Iris pigment epithelial cell (primary cell): ENCODE results near the gene ZNF331.

Experiments
- DNase-seq: peaks from one replicate; pipeline ENCODE4 v3.0.0-alpha.2; 2011; ENCODE audit warnings: low read depth

ZNF331 gene

DNA sequence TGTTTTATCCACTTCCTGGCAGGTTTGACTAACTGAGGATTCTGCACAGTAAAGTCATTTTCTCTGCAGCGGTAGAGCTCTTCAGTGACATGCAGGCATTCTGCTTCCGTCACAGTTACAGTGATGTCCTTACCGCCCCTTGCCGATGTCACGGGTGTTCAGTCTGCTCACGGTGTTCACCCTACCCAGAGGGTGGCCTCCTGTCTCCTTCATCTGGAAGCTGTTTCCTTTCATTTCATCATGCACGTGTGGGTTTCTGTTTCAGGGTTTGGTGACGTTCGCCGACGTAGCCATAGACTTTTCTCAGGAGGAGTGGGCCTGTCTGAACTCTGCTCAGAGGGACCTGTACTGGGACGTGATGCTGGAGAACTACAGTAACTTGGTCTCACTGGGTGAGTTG, 33.4 kb downstream of the ZNF331 start:
- DNase-seq = no peak

DNA sequence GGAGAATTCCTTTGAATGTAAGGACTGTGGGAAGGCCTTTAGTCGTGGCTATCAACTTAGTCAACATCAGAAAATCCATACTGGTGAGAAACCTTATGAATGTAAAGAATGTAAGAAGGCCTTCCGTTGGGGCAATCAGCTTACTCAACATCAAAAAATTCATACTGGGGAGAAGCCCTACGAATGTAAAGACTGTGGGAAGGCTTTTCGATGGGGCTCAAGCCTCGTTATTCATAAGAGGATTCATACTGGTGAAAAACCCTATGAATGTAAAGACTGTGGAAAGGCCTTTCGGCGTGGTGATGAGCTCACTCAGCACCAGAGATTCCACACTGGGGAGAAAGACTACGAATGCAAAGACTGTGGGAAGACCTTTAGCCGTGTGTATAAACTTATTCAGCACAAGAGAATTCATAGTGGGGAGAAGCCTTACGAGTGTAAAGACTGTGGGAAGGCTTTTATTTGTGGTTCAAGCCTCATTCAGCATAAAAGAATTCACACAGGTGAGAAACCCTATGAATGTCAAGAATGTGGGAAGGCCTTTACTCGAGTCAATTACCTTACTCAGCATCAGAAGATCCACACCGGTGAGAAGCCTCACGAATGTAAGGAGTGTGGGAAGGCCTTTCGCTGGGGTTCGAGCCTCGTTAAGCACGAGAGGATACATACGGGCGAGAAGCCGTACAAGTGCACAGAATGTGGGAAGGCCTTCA, 39.2 kb downstream of the ZNF331 start:
- DNase-seq = no peak

DNA sequence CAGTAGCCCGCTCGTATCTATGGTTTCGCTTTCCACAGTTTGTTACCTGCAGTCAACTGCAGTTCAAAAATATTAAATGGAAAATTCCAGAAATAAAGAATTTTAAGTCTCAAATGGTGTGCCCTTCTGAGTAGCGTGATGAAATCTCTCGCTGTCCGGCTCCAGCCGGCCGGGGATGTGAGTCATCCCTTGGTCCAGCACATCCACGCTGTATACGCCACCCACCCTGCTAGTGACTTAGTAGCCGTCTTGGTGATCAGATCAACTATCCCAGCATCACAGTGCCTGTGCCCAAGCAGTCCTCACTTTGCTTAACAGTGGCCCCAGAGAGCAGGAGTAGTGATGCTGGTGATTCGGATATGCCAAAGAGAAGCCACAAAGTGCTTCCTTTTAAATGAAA, 40.0 kb downstream of the ZNF331 start:
- no peak for DNase-seq

DNA sequence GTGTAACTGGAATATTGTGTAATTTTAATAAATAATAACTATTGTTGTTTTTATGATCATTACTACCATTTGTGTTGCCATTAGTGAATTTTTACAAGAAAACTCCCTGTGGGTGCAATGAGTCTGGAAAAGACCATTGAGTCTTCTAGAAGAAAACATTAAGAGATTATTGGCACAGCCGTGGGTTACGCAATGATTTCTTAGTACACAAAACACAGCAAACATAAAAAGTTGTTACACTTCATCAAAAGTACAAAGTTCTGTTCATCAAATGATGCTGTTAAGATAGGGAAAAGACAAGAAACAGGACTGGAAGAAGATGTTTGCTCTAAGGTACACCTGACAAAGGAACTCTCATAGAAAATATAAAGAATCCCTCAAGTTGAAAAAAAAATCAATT, 41.6 kb downstream of the ZNF331 start:
- no peak for DNase-seq

DNA sequence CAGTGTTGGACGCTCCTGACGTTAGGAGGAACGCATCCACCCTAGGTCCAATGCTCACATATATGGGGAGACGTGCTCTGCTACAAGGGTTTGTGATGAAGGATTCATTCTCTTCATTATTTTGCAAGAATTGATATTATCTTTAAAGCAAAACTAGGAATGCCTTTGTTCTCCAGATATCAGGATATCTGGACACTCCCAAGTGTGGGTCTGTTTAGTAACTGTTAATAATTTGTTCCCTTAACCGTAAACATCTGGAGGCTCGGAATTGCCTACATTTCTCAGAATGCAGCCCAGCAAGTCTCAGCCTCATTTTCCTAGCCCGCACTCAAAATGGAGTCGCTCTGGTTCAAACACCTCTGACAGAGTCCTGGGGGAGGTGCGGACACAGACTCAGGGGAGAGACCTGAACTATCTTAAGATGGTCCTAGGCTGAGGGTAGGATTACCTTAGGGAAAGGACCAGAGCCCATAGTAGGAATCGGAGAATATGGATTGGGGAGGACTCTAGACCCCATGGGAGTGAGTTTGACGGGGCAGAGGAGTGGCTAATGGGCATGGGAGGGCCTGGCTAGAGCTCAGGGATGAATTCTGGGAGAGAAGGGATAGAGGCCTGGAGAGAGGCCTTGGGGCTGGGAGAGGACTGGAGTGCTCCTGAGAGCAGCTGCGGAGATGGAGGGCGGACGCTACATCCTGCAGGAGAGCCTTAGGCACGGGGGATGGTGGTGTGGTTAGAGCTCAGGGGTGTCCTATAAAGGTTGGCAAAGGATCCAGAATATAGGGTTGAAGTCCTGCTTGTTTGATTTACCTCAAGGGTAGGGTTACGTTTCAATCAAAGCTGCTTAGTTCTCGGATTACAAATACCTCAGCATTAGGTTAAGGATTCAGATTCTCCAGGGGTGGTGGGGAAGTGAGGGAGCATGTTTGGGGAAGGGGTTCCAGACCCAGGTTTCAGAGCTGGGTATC, 43.2 kb downstream of the ZNF331 start:
- no peak for DNase-seq

DNA sequence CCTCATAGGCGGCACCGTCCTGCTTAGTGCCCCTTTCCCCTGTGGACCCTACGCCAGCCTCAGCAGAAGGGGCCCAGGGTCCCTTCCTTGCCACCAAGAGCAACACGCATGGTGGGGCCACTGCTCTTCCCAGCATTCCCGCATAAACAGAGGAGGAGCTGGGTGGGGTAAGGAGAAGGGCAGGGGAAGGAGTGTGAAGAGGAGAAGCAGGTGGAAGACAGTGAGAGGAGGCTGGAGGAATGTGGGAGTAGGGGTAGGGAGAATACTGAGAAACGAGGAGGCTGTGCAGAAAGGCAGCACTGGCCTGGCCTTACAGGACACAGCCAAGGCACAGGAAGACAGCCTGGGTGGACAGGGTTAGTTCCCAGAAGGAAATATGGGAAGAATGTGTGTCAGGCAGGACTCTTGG, 43.9 kb downstream of the ZNF331 start:
- DNase-seq = no peak

DNA sequence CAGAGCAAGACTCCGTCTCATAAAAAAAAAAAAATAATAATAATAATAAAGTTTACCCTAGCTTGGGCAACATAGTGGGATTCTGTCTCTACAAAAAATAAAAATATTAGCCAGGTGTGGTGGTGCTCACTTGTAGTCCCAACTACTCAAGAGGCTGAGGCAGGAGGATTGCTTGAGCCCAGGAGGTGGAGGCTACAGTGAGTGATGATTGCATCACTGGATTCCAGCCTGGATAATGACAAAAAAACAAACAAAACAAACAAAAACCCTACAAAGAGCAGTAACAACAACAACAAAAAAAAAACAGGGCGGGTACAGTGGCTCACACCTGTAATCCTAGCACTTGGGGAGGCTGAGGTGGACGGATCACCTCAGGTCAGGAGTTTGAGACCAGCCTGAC, 45.2 kb downstream of the ZNF331 start:
- DNase-seq = no peak

DNA sequence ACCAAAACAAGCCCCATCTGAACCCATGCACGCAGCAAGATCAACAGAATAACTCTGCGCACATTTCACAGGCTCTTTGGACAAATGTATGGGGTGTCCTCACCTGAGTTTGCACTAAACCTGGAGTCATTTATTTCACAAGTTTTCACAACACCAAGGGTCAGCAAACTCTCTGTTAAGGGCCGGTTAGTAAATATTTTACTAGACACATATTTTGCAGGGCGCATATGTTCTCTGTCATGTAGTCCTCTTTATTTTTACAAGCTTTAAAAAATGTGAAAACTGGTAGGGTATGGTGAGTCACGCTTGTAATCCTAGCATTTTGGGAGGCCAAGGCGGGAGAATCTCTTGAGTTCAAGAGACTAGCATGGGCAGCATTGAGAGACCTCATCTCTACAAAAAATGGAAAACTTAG, 48.3 kb downstream of the ZNF331 start:
- no peak for DNase-seq

DNA sequence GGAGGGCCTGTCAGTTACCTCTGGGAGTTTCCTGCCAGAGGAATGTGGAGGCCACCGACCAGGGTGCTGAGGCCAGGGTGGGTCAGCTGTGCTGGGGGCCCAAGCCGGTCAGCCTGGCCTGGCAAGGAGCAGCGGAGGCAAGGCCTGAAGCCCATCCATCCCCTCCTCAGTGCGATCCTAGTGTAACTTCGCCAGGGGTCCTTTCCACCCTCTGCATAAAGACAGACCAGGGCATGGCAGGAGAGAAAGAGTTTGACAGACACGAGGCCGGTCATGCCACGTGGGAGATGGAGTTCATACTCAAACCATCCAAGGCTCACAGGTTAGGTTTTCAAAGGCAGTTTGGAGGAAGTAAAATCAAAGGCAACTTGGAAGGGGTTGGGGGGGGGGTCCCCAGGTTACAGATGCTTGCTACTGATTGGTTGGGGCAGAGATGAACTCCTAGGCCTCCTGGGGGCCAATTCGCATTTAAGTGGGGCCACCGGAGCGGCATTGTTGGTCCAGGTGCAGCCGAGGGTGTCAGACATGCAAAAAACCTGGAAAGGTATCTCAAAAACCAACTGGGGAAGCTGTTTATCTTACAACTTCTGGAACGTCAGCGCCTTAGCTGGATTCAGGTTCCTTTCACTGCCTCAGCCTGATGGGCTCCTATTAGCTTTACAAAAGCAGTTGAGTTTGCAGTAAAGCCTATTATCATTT, 57.0 kb downstream of the ZNF331 start:
- no peak for DNase-seq

DNA sequence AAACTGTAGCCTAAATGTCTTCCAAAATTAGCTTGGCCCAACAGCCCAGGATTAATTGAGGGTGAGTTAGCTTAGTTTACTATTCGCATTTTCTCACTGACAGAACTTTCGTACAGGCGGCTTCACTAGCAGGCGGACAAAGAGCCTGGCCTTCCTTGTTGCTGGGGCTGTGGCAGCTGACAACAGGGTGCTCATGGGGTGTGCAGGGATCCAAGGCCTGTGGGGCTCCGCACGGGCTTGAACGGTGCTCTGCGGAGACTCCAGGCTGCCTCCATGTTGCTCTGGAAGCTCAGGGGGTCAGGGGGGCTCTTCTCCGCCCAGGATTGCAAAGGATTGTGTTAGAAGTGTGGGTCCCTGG, 57.5 kb downstream of the ZNF331 start:
- no peak for DNase-seq

DNA sequence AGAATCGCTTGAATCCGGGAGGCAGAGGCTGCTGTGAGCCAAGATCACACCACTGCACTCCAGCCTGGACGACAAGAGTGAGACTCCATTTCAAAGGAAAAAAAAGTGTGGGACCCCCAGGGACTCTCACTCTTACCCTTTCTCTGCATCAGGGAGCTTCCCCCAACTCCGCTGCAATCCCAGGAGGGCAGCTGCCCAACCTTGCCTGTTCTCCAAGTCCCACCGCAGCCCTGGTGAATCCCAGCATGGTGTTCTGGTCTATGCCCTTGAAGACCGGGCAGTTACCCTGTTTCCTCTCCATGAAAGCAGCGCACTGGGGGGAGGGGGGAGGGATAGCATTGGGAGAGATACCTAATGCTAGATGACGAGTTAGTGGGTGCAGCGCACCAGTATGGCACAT, 58.1 kb downstream of the ZNF331 start:
- no peak for DNase-seq

DNA sequence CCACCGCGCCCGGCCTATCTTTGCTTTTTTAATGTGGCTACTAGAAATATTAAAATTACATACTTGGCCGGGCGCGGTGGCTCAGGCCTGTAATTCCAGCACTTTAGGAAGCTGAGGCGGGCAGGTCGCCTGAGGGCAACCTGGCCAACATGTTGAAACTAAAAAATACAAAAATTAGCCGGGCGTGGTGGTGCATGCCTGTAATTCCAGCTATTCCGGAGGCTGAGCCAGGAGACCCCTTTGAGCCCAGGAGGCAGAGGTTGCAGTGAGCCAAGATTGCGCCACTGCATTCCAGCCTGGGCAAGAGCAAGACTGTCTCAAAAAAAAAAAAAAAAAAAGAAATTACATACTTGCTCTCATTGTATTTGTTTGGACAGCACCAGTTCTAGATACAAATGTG, 59.1 kb downstream of the ZNF331 start:
- DNase-seq = no peak

DNA sequence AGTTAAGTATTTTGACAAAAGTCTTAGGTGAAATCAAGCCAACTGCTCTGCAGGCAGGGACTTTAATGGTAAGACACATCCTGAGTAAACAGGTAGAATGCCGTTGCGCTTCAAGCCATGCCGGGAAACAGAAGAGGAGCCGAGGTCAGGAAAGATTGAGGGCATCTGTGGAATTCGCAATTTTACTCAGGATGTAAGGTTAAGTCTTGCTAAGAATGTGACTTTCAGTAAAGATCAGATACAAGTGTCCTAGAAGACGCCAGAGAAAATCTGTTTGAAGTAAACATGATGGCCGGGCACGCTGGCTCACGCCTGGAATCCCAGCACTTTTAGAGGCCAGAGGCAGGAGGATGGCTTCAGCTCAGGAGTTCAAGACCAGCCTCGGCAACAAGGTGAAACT, 60.4 kb downstream of the ZNF331 start:
- DNase-seq = no peak

DNA sequence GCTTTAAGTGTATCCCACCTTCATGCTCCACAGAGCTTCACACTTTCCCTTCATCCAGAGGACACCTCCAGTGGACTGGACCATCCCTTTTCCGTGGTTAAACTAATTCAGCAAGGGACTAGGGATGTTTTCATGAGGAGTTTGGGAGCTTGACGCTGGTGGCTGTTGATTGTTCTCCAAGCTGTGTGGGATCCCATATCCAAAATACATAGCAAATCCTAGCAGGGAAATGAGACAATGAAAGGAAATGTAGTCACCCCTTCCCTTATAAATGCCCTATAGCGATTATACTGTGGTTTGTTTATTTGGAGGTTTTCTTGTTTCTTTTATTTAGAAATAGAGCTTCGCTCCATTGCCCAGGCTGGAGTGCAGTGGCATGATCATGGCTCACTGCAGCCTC, 62.3 kb downstream of the ZNF331 start:
- no peak for DNase-seq

DNA sequence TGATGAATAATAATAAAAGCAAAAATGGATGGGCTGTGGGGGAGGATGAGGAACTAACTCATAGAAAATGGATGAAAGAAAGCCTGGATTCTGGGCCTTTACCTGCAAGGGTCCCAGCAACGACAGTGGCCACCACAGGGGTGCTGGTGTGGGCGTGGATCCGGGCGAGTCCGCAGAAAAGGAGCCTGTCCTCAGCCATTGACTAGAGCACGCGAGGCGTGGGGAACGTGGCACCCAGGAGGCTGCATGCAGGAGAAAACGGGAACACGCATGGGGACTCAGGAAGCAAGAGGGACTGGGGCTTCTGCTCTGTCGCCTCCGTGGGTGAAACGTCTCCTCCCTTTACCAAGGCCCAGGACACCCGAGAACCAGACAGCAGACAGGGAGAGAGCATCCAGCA, 68.1 kb downstream of the ZNF331 start:
- no peak for DNase-seq

DNA sequence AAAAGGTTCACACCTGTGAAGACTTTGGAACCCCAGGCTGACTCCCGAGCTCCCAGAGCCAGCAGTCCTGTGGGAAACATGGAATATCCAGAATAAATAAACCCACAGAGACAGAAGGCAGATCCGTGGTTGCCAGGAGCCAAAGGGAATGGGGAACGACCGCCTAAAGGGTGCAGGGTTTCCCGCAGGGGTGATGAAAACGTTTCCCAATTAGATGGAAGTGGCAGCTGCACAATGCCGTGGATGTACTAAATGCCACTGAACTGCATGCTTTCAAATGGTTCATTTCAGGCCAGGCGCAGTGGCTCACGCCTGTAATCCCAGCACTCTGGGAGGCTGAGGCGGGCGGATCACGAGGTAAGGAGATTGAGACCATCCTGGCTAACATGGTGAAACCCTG, 70.4 kb downstream of the ZNF331 start:
- no peak for DNase-seq

DNA sequence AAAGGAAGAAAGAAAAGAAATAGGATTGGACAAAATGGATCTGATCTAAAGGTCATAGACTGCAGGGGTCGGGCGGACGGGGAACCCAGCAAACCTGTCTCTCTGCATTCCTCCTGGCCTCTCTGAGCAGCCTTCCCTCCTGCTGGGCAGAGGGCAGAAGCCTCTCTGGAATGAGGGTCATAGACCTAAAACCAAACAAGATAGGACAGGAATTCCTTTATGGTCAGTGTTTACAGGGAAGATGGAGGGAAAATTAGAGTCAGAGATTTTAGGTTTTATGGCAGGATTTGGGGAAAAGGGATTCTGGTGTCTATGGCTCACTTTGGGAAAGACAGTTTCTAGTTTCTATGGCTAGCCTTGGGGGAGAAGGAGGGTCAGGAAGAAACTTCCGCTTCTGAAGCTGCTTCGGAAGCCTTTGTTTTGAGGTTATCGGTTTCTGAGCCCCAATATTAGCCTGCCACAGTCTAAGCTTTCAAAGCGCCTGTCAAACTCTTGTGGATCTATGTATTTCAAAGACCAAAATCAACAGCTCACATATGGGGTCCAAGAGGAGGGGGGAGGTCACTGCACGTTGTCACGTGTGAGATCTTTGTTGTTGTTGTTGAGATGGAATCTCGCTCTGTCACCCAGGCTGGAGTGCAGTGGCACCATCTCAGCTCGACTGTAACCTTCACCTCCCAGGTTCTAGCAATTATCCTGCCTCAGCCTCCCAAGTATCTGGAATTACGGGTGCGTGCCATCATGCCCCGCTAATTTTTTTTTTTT, 75.0 kb downstream of the ZNF331 start:
- no peak for DNase-seq

DNA sequence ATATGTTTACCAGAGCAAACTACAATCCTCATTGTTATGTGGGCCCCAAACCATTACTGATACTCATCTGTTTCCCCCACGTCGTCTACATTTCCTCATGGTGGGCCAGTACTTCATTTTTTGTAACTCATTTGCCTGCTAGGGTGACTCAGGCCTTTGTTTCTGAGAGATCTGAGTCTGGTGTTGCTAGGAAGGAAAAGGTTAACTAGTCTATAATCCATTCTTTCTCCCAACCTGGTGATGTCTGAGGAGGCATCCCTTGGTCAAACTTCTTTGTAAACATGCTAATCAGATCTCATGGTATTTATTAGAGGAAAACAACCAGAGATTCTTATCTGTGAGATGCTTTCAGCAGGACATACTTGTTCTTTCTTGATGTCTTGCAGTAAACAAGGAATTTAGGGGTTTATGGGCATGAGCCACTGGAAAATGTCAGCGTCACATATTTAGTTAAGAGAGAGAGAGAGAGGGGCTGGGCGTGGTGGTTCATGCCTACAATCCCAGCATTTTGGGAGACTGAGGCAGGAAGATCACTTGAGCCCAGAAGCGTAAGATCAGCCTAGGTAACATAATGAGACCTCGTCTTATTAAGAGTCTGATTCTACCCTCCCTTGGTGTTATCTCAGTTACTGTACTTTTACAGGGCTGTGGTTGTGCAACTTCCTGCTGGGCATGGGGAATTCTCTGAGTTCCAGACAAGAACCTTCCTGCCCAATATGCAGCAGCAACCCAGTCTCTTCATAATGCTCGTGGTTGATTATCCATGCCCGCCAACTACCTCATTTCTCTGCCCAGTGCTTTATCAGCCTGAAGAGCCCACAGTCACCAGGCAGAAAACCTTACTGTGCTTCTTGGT, 84.2 kb downstream of the ZNF331 start:
- DNase-seq = peak; percentile 51

DNA sequence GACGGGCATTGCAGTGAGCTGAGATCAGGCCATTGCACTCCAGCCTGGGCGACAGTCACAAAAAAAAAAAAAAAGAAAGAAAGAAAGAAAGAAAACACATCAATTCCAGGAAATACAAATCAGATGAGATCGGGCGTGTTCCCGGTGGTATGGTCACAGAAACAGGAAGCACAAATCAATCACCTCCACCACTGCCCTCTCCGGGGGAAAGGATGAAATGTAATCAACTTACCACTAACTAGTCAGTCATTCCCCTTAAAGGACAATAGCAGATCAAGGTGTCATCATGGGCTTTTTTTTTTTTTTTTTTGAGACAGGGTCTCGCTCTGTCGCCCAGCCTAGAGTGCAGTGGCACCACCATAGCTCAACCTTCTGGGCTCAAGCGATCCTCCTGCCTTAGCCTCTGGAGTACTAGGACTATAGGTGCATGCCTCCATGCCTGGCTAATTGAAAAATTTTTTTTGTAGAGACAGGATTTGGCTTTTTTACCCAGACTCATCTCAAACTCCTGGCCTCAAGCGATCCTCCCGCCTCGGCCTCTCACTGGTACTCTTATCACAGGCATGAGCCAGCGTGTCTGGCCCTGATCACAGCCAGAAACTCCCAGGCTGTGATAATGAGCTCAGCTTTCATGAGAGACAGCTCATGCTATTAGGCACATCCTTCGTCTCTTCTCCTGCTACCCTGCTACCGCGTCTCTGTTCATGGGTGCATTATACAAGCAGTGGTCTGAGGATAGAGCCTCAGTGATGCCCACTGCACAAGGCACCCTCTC, 87.0 kb downstream of the ZNF331 start:
- no peak for DNase-seq

DNA sequence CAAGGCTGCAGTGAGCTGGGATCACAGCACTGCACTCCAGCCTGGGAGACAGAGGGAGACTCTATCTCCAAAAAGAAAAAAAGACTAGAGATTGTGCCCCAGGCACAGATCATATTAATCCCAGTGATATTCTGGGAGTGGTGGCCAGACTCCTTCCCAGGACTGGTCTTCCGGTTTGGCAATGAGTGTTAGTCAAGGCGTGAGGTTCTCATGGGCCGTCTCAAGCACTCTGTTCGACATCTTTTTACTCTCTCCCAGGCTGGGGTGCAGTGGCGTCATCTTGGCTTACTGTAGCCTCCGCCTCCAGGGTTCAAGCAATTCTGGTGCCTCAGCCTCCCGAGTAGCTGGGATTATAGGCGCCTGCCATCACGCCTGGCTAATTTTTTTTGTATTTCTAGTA, 88.5 kb downstream of the ZNF331 start:
- DNase-seq = no peak
